Psoas muscle (tissue), 8 donors: ENCODE data around the gene PRPSAP1. TPM values are rescaled to one million over a fixed set of nuclear protein-coding genes. Genes with fewer than 3 reads are reported as not detected.

ENCODE experiments used
- ATAC-seq, 4 donors: fragments of 200-7000 bp; cut with Tn5 transposase; one replicate each; pipeline ENCODE4 v1.9.1; 2020; ENCODE audit warnings: moderate library complexity in 3 of 4, mild to moderate bottlenecking in 2 of 4
- DNase-seq, 2 donors: peaks; one replicate each; pipeline ENCODE4 v3.0.0-alpha.2; 2020
- H3K27ac ChIP-seq: fragments of 200-600 bp; one replicate; pipeline ENCODE4 v1.8.0; 2022
- H3K27me3 ChIP-seq, 3 donors: fragments of 200-600 bp in 1 of 3; one replicate each; pipeline versions ENCODE4 v1.6.1 to v1.8.0; 2013 to 2022; ENCODE audit warnings: low read length in 2 of 3, mild to moderate bottlenecking in 2 of 3, moderate library complexity in 1 of 3; ENCODE audit not compliant: insufficient read depth in 3 of 3
- H3K36me3 ChIP-seq, 2 donors: fragments of 200-600 bp in 1 of 2; one replicate each; pipeline versions ENCODE4 v1.6.1 to v1.8.0; 2013 to 2022; ENCODE audit warnings: low read depth in 1 of 2, mild to moderate bottlenecking in 1 of 2, moderate library complexity in 1 of 2; ENCODE audit not compliant: insufficient read depth in 1 of 2
- H3K4me1 ChIP-seq: fragments of 200-600 bp; one replicate; pipeline ENCODE4 v1.8.0; 2022
- H3K4me3 ChIP-seq: fragments of 200-600 bp; one replicate; pipeline ENCODE4 v1.8.0; 2022; ENCODE audit warnings: mild to moderate bottlenecking
- H3K9me3 ChIP-seq: fragments of 200-600 bp; one replicate; pipeline ENCODE4 v1.8.0; 2022
- WGBS, 3 donors: extraction: QIAGEN DNeasy Blood & Tissue Kit; methylation state at CpG; one replicate each; pipeline versions ENCODE4 v1.1.6 to v1.1.7; 2013; 5-methylcytosine and 5-hydroxymethylcytosine counted together
- intact Hi-C, 2 donors: fragments of 100-400 bp; cut with DNase I; formaldehyde crosslinking; loops; one replicate each; pipeline versions ENCODE4 v1.11.0 to v1.14.2; 2022
- polyA plus RNA-seq, 3 donors: library from polyadenylated mRNA; stranded (reverse); fragments of 200-250 nt; gene quantifications; one replicate each; pipeline ENCODE4 v1.2.3, GENCODE V29; 2013
- total RNA-seq, 4 donors: library from RNA; stranded (reverse); fragmentation: NEBNext Ultra II Directional in 2 of 4; extraction: Animal tissue kit (Norgen Biotek cat#: 25700) in 2 of 4; gene quantifications; one replicate each; pipeline versions ENCODE4 v1.2.1 to v1.2.4, GENCODE V29; 2021 to 2023
- TF ChIP-seq, protein P1 (sequence below): fragments of 200-600 bp; IDR thresholded peaks from one replicate; pipeline ENCODE4 v1.8.0; 2022; ENCODE audit warnings: antibody characterized with exemption
- donor health status: healthy with polysubstance abuse.
- donor health status: DM: no; HTN: no; CAD: no; lungs with moderate emphysema.
- donor health status: Bipolar disorder and iron deficiency.
- donor health status: healthy.
- donor health status: DM: yes; HTN: yes; CAD: no.
- donor health status: DM: no; HTN: no; CAD: no.
- donor health status: DM: no; HTN: no; CAD: no.
- donor health status: DM: yes; HTN: yes; CAD: no.

PRPSAP1 gene
- total and polyA plus RNA-seq, 7 donors, result 9.5 to 24.7 (median 17.8) TPM

DNA sequence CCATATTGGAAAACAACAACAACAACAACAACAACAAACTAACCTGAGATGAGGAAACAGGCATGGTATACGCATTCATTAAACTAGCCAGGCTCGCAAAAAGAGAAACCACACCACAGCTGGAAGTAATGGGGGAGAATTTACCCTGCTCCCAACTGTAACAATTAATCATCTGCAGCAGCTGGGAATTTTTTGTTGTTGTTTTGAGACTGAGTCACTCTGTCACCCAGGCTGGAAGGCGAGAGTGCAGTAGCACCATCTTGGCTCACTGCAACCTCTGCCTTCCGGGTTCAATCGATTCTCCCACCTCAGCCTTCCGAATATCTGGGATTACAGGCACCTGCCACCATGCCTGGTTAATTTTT, 16.3 kb downstream of the PRPSAP1 start:
- Histone ChIP-seq H3K27ac (no peak overlapping the region), H3K4me1 (peaks cover 2% of the 10 kb centered on the region), H3K4me3 (no peak overlapping the region), H3K36me3 (peaks cover 0 to 7% of the 10 kb centered on the region in 2 donors), H3K27me3 (no peaks in the 10 kb centered on the region), H3K9me3 (no peaks in the 10 kb centered on the region)
- ATAC-seq (peak in 1 of 4 donors; percentile 42), DNase-seq (no peak)
- TF ChIP-seq, protein P1, sequence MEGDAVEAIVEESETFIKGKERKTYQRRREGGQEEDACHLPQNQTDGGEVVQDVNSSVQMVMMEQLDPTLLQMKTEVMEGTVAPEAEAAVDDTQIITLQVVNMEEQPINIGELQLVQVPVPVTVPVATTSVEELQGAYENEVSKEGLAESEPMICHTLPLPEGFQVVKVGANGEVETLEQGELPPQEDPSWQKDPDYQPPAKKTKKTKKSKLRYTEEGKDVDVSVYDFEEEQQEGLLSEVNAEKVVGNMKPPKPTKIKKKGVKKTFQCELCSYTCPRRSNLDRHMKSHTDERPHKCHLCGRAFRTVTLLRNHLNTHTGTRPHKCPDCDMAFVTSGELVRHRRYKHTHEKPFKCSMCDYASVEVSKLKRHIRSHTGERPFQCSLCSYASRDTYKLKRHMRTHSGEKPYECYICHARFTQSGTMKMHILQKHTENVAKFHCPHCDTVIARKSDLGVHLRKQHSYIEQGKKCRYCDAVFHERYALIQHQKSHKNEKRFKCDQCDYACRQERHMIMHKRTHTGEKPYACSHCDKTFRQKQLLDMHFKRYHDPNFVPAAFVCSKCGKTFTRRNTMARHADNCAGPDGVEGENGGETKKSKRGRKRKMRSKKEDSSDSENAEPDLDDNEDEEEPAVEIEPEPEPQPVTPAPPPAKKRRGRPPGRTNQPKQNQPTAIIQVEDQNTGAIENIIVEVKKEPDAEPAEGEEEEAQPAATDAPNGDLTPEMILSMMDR, result no peak
- intact Hi-C loops, result no loop called here
- WGBS, 3 donors, result 65 to 68% (median 67%) methylated on average over 6 of the region's 6 CpGs

DNA sequence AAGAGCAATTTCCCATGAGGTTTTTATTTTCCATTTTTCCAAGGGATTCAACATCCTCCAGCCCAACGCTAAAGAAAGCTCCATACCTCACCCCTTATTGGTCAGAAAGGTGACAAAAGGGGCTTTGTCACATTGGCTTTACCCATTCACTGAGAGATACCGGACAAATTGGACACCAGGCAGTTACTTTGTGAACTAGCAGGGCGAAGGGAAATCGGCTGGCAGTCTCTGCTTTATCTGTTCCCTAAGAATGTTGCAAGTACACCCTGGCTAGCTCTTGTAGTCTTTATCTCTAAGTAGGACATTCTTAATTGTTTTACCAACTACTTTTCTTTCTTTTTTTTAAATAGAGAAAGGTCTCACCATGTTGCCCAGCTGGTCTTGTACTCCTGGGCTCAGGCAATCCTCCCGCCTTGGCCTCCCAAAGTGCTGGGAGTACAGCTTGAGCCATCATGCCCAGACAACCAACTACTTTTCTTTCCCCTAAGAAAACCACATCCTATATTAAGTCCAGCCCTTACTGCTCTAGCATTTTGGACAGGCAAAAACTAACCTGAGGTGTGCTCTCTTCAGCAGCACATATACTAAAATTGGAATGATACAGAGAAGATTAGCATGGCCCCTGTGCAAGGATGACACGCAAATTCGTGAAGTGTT, 16.8 kb downstream of the PRPSAP1 start:
- peaks cover 0 to 5% of the 10 kb centered on the region in 2 donors for H3K36me3 ChIP-seq
- 73 to 85% (median 80%) methylated on average over 7 of the region's 7 CpGs for WGBS, 3 donors
- H3K27me3 ChIP-seq, result no peaks in the 10 kb centered on the region
- TF ChIP-seq, protein P1, result no peak
- H3K4me1 ChIP-seq, result peaks cover 5% of the 10 kb centered on the region
- no peaks in the 10 kb centered on the region for H3K9me3 ChIP-seq
- DNase-seq (no peak), ATAC-seq (no peak)
- intact Hi-C loops, result no loop called here
- no peak overlapping the region for H3K27ac ChIP-seq
- no peak overlapping the region for H3K4me3 ChIP-seq

DNA sequence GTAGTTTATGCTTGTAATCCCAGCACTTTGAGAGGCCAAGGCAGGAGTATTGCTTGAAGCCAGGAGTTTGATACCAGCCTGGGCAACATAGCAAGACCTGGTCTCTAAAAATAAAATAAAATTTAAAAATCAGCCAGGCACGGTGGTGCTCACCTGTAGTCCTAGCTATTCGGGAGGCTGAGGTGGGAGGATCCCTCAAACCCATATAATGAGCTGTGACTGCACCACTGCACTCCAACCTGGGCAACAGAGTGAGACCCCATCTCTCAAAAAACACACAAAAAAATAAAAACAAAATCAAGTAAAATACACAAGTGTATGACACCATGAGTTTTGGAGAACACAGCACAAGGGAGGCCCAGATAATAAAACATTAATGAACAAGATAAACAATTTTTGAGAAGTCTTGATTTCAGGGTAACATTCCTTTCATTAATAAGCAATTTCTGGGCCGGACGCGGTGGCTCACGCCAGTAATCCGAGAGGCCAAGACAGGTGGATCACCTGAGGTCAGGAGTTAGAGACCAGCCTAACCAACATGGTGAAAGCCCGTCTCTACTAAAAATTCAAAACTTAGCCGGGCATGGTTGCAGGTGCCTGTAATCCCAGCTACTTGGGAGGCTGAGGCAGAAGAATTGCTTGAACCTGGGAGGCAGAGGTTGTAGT, 17.9 kb downstream of the PRPSAP1 start:
- H3K36me3 ChIP-seq, result peaks cover 0 to 11% of the 10 kb centered on the region in 2 donors
- ATAC-seq (no peak), DNase-seq (no peak)
- WGBS, 3 donors, result 94 to 95% (median 95%) methylated on average over 9 of the region's 9 CpGs
- H3K9me3 ChIP-seq, result no peaks in the 10 kb centered on the region
- H3K4me1 ChIP-seq, result peaks cover 5% of the 10 kb centered on the region
- H3K27ac ChIP-seq, result no peak overlapping the region
- TF ChIP-seq, protein P1, result no peak
- intact Hi-C loops, result no loop called here
- H3K4me3 ChIP-seq, result no peak overlapping the region
- no peaks in the 10 kb centered on the region for H3K27me3 ChIP-seq

DNA sequence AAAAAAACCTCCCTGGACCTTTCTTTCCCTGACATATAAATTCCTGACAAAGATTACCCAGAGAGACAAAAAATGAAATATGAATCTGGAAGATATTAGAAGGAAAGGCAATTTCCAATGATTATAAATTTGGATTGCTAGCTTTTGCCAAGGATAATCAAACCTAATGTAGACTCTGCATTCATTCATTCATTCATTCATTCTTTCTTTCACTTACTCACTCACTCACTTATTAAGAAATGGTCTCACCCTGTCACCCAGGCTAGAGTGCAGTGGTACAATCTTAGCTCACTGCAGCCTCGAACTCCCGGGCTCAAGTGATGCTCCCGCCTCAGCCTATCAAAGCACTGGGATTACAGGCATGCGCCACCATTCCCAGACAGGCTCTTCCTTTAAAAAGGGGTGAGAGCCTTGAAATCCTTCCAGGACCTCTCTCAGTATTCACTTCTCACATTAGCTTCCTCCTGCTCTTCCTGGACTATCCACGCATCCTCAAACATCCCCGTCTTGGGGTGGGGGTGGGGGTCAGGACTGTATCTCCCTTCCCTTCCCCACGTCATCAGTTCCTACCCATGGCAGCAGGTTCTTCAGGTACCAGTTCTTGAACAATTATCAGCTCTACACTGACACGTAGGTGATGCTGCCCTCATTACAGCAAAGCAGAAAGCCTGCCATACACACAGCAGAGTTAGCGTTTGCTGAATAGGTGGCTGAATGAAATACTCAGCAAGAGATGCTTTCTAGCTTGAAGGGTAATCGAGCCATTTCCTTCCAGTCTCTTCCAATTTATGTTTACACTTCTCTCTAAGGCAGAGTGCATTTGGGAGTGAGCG, 19.8 kb downstream of the PRPSAP1 start:
- ATAC-seq (no peak), DNase-seq (no peak)
- H3K27me3 ChIP-seq, result no peaks in the 10 kb centered on the region
- 86 to 87% (median 87%) methylated on average over 11 of the region's 11 CpGs for WGBS, 3 donors
- intact Hi-C loops, result no loop called here
- H3K4me3 ChIP-seq, result no peak overlapping the region
- H3K4me1 ChIP-seq, result peaks cover 5% of the 10 kb centered on the region
- no peaks in the 10 kb centered on the region for H3K9me3 ChIP-seq
- peaks cover 2 to 29% of the 10 kb centered on the region in 2 donors for H3K36me3 ChIP-seq
- no peak overlapping the region for H3K27ac ChIP-seq
- TF ChIP-seq, protein P1, result no peak
